GM12878 (cell line): ENCODE data around the gene HRH2. TPM values are rescaled to one million over a fixed set of nuclear protein-coding genes. Genes with fewer than 3 reads are reported as not detected.

Experiments used
- ATAC-seq: fragments of 200-7000 bp; cut with Tn5 transposase; 3 replicates; pipeline ENCODE4 v1.9.1; 2020; ENCODE audit warnings: mild to moderate bottlenecking, moderate library complexity
- BruUV-seq: library from RNA; stranded (reverse); fragments of 400-500 nt; replicated peaks from 2 replicates; lab custom pipeline; 2021; lab: Mats Ljungman, UMichigan
- CTCF ChIA-PET: fragments of 300-600 bp; sonication (Branson Sonifier 250); formaldehyde crosslinking; extraction: SDS; loops from one replicate; lab custom pipeline; 2021; ENCODE audit warnings: inconsistent platforms; lab: Yijun Ruan, JAX
- POLR2A ChIA-PET: fragments of 350-600 bp; formaldehyde crosslinking; extraction: SDS; loops from one replicate; lab custom pipeline; 2021; ENCODE audit warnings: inconsistent platforms; lab: Charles Lee
- RAD21 ChIA-PET: fragments of 300-600 bp; sonication (Branson Sonifier 250); formaldehyde crosslinking; loops from one replicate; lab custom pipeline; 2023; ENCODE audit warnings: antibody characterized with exemption; ENCODE audit not compliant: unreplicated experiment; lab: Charles Lee
- SMC1A ChIA-PET: fragments of 300-600 bp; sonication (Branson Sonifier 250); formaldehyde crosslinking; loops from one replicate; lab custom pipeline; 2023; ENCODE audit not compliant: unreplicated experiment, uncharacterized antibody; lab: Charles Lee
- DNase-seq: peaks from one replicate; pipeline ENCODE4 v3.0.0-alpha.2; 2011; ENCODE audit warnings: low read depth, low spot score
- FAIRE-seq: peaks from 3 replicates; lab custom pipeline; 2011; peaks lifted over from hg19 to GRCh38; lab: Jason Lieb, UNC
- H2AFZ ChIP-seq: 2 replicates; pipeline ENCODE4 v1.6.0; 2011; ENCODE audit warnings: low read depth, low read length, control low read depth; ENCODE audit not compliant: control insufficient read depth
- H3K27ac ChIP-seq: 2 replicates; pipeline ENCODE4 v1.5.1; 2011; ENCODE audit warnings: control low read depth; ENCODE audit not compliant: control insufficient read depth, insufficient read depth
- H3K27me3 ChIP-seq, 2 experiments: replicated peaks in 1 of 2; 2 replicates each; pipeline versions ENCODE4 v1.6.0 to v1.6.1; 2011; ENCODE audit warnings: low read length in 1 of 2; ENCODE audit not compliant: control insufficient read depth in 2 of 2, insufficient read depth in 2 of 2
- H3K36me3 ChIP-seq, 2 experiments: 2 replicates each; pipeline ENCODE4 v1.5.1; 2011; ENCODE audit warnings: low read length in 1 of 2; ENCODE audit not compliant: control insufficient read depth in 2 of 2, insufficient read depth in 2 of 2
- H3K4me1 ChIP-seq: 2 replicates; pipeline ENCODE4 v1.6.1; 2011; ENCODE audit warnings: mild to moderate bottlenecking, low read length, moderate library complexity, mixed read lengths; ENCODE audit not compliant: control insufficient read depth, insufficient read depth
- H3K4me2 ChIP-seq: 2 replicates; pipeline ENCODE4 v1.6.0; 2011; ENCODE audit warnings: control low read depth; ENCODE audit not compliant: control insufficient read depth, insufficient read depth
- H3K4me3 ChIP-seq: fragments of 200-600 bp; sonication (generic); 2 replicates; pipeline ENCODE4 v1.5.1; 2016
- H3K79me2 ChIP-seq: 2 replicates; pipeline ENCODE4 v1.6.0; 2011; ENCODE audit warnings: low read length; ENCODE audit not compliant: control insufficient read depth, insufficient read depth
- H3K9ac ChIP-seq: 2 replicates; pipeline ENCODE4 v1.8.0; 2011; ENCODE audit warnings: low read length, control low read depth, mixed read lengths; ENCODE audit not compliant: control insufficient read depth, insufficient read depth
- H3K9me3 ChIP-seq: replicated peaks from 3 replicates; pipeline ENCODE4 v1.5.1; 2011; ENCODE audit warnings: mild to moderate bottlenecking, low read length; ENCODE audit not compliant: control insufficient read depth, insufficient read depth
- H4K20me1 ChIP-seq: 2 replicates; pipeline ENCODE4 v1.6.0; 2011; ENCODE audit not compliant: control insufficient read depth, insufficient read depth
- CEBPB ChIP-seq, 2 experiments: fragments of 150-350 bp in 1 of 2; IDR thresholded peaks; 2 replicates each; pipeline ENCODE4 v1.6.1; 2012 to 2014; ENCODE audit warnings: low read depth in 2 of 2, low read length in 2 of 2, borderline replicate concordance in 1 of 2, inconsistent platforms in 1 of 2
- DPF2 ChIP-seq: fragments of 450-650 bp; IDR thresholded peaks from 2 replicates; pipeline ENCODE4 v1.6.1; 2017; ENCODE audit warnings: mild to moderate bottlenecking
- ETV6 ChIP-seq, 2 experiments: fragments of 450-650 bp in 1 of 2; IDR thresholded peaks in 1 of 2; conservative IDR thresholded peaks in 1 of 2; 2 replicates each; pipeline ENCODE4 v1.6.1; 2014; ENCODE audit warnings: antibody characterized with exemption in 1 of 2, borderline replicate concordance in 1 of 2, low read depth in 1 of 2, mild to moderate bottlenecking in 1 of 2, moderate library complexity in 1 of 2
- FOS ChIP-seq: IDR thresholded peaks from 3 replicates; pipeline ENCODE4 v1.6.1; 2011; ENCODE audit warnings: borderline replicate concordance; ENCODE audit not compliant: insufficient read length; ENCODE audit errors: extremely low read depth
- HDAC2 ChIP-seq: fragments of 200-600 bp; sonication (generic); IDR thresholded peaks from 2 replicates; pipeline ENCODE4 v1.6.1; 2017
- IKZF1 ChIP-seq: fragments of 450-650 bp; conservative IDR thresholded peaks from 2 replicates; pipeline ENCODE4 v1.6.1; 2017; ENCODE audit warnings: antibody characterized with exemption, mild to moderate bottlenecking
- IRF4 ChIP-seq: IDR thresholded peaks from 2 replicates; pipeline ENCODE4 v1.6.1; 2011; ENCODE audit warnings: low read depth, low read length
- MTA3 ChIP-seq: IDR thresholded peaks from 2 replicates; pipeline ENCODE4 v1.6.1; 2012; ENCODE audit warnings: low read length, inconsistent platforms, borderline replicate concordance
- MXI1 ChIP-seq: fragments of 150-350 bp; IDR thresholded peaks from 2 replicates; pipeline ENCODE4 v1.6.1; 2011; ENCODE audit warnings: low read depth, mild to moderate bottlenecking, inconsistent platforms, low read length, improper control_type of control experiment
- NFYA ChIP-seq: IDR thresholded peaks from 2 replicates; pipeline ENCODE4 v1.6.1; 2011; ENCODE audit warnings: low read depth, mild to moderate bottlenecking, low read length, improper control_type of control experiment, borderline replicate concordance
- PML ChIP-seq: IDR thresholded peaks from 2 replicates; pipeline ENCODE4 v1.6.1; 2012; ENCODE audit warnings: low read length, inconsistent platforms
- SREBF1 ChIP-seq: IDR thresholded peaks from 2 replicates; pipeline ENCODE4 v1.6.1; 2012; ENCODE audit warnings: mild to moderate bottlenecking, low read length
- SREBF2 ChIP-seq: IDR thresholded peaks from 2 replicates; pipeline ENCODE4 v1.6.1; 2012; ENCODE audit warnings: mild to moderate bottlenecking, low read length
- USF1 ChIP-seq: IDR thresholded peaks from 2 replicates; pipeline ENCODE4 v1.6.1; 2011; ENCODE audit warnings: borderline replicate concordance, low read depth, mild to moderate bottlenecking, moderate library complexity, mixed read lengths, low read length; ENCODE audit not compliant: insufficient read depth; ENCODE audit errors: extremely low read length
- YBX1 ChIP-seq: fragments of 450-650 bp; IDR thresholded peaks from 2 replicates; pipeline ENCODE4 v1.6.1; 2016; ENCODE audit warnings: antibody characterized with exemption
- ZBED1 ChIP-seq: IDR thresholded peaks from 2 replicates; pipeline ENCODE4 v1.6.1; 2016; ENCODE audit warnings: borderline replicate concordance
- WGBS: methylation state at CpG from one replicate; pipeline ENCODE4 v1.1.6; 2016; ENCODE audit warnings: low lambda C conversion rate; ENCODE audit not compliant: insufficient replicate concordance, insufficient coverage; ENCODE audit errors: missing lambda C conversion rate; 5-methylcytosine and 5-hydroxymethylcytosine counted together
- in situ Hi-C: fragments of 300-500 bp; cut with MboI; formaldehyde crosslinking; loops from 9 replicates; pipeline ENCODE4 v1.14.3; 2018; ENCODE audit warnings: mixed read lengths
- intact Hi-C: fragments of 100-400 bp; cut with micrococcal nuclease; formaldehyde crosslinking; loops from one replicate; pipeline ENCODE4 v1.14.2; 2022; ENCODE audit not compliant: unreplicated experiment
- polyA plus RNA-seq, 11 experiments: library from polyadenylated mRNA; depleted of rRNA in 4 of 11; unstranded in 6 of 11; stranded (reverse) in 5 of 11; fragments of >200 nt; fragmentation: Nextera tagmentation in 4 of 11; fragmentation: Illumina TruSeq in 1 of 11; extraction: Ambion mirVana in 4 of 11; extraction: Trizol in 1 of 11; gene quantifications; 1 replicate in 1 of 11; 2 replicates in 10 of 11; pipeline versions ENCODE4 v1.2.1 to v1.2.3, GENCODE V29; 2011 to 2016; ENCODE audit warnings: inconsistent platforms in 2 of 11, missing spikeins in 2 of 11, low read depth in 1 of 11
- total RNA-seq, 4 experiments: library from RNA; depleted of rRNA in 3 of 4; stranded (reverse); fragments of >200 nt in 3 of 4; fragmentation: Illumina TruSeq in 1 of 4; extraction: Trizol in 1 of 4; gene quantifications; 2 replicates each; pipeline versions ENCODE4 v1.2.1 to v1.2.3, GENCODE V29; 2013 to 2021
- TF ChIP-seq, protein P1 (sequence below): fragments of 150-350 bp; IDR thresholded peaks from 2 replicates; pipeline ENCODE4 v1.6.1; 2016; ENCODE audit warnings: low read depth, low read length
- TF ChIP-seq, protein P2 (sequence below): IDR thresholded peaks from 2 replicates; pipeline ENCODE4 v1.6.1; 2012; ENCODE audit warnings: low read depth, low read length, improper control_type of control experiment
- TF ChIP-seq, protein P3 (sequence below): fragments of 450-650 bp; IDR thresholded peaks from 2 replicates; pipeline ENCODE4 v1.6.1; 2017; ENCODE audit warnings: borderline replicate concordance

The HRH2 gene
- total and polyA plus RNA-seq, 10 of the 15 experiments (the other 5 are each of a cell fraction or from before 2014, with no cell fraction given) = 0.01 to 0.05 (median 0.03) TPM; not detected in 7

- no peak overlapping the region for H3K27ac ChIP-seq
- no peak overlapping the region for H3K9ac ChIP-seq
- H2AFZ ChIP-seq = no peak overlapping the region
- H3K4me2 ChIP-seq = no peak overlapping the region
- WGBS = 35% methylated on average over 16 of the region's 16 CpGs
- intact Hi-C loops = no loop called here
- ChIA-PET CTCF (no interaction called here), SMC1A (no interaction called here), POLR2A (no interaction called here), RAD21 (no interaction called here)
- no peaks in the 10 kb centered on the region for H3K36me3 ChIP-seq
- no peak for FAIRE-seq
- H3K9me3 ChIP-seq = no peaks in the 10 kb centered on the region
- no peaks in the 10 kb centered on the region for H3K4me1 ChIP-seq
- ATAC-seq = no peak
- TF ChIP-seq CEBPB (IDR thresholded peaks at IDR 0.05; ENCODE audit: borderline replicate concordance in 1 of 2, low read depth in 2 of 2, low read length in 2 of 2) = no peak
- no peak for TF ChIP-seq PML
- TF ChIP-seq HDAC2 = no peak
- no peak for TF ChIP-seq SREBF1
- TF ChIP-seq, protein P1, sequence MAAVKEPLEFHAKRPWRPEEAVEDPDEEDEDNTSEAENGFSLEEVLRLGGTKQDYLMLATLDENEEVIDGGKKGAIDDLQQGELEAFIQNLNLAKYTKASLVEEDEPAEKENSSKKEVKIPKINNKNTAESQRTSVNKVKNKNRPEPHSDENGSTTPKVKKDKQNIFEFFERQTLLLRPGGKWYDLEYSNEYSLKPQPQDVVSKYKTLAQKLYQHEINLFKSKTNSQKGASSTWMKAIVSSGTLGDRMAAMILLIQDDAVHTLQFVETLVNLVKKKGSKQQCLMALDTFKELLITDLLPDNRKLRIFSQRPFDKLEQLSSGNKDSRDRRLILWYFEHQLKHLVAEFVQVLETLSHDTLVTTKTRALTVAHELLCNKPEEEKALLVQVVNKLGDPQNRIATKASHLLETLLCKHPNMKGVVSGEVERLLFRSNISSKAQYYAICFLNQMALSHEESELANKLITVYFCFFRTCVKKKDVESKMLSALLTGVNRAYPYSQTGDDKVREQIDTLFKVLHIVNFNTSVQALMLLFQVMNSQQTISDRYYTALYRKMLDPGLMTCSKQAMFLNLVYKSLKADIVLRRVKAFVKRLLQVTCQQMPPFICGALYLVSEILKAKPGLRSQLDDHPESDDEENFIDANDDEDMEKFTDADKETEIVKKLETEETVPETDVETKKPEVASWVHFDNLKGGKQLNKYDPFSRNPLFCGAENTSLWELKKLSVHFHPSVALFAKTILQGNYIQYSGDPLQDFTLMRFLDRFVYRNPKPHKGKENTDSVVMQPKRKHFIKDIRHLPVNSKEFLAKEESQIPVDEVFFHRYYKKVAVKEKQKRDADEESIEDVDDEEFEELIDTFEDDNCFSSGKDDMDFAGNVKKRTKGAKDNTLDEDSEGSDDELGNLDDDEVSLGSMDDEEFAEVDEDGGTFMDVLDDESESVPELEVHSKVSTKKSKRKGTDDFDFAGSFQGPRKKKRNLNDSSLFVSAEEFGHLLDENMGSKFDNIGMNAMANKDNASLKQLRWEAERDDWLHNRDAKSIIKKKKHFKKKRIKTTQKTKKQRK = no peak
- TF ChIP-seq, protein P2, sequence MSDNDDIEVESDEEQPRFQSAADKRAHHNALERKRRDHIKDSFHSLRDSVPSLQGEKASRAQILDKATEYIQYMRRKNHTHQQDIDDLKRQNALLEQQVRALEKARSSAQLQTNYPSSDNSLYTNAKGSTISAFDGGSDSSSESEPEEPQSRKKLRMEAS = no peak
- no peak for TF ChIP-seq MXI1
- TF ChIP-seq MTA3 = no peak
- no peak for TF ChIP-seq NFYA
- no peak for TF ChIP-seq YBX1
- TF ChIP-seq ZBED1 = no peak
- TF ChIP-seq IKZF1 = no peak
- TF ChIP-seq FOS = no peak
- no peak for TF ChIP-seq ETV6 (conservative IDR thresholded peaks at IDR 0.05 in 1 of 2, IDR thresholded peaks at IDR 0.05 in 1 of 2; ENCODE audit: borderline replicate concordance in 1 of 2, low read depth in 1 of 2)
- TF ChIP-seq IRF4 = no peak
- TF ChIP-seq USF1 = no peak
- no peak for TF ChIP-seq SREBF2
- TF ChIP-seq, protein P3, sequence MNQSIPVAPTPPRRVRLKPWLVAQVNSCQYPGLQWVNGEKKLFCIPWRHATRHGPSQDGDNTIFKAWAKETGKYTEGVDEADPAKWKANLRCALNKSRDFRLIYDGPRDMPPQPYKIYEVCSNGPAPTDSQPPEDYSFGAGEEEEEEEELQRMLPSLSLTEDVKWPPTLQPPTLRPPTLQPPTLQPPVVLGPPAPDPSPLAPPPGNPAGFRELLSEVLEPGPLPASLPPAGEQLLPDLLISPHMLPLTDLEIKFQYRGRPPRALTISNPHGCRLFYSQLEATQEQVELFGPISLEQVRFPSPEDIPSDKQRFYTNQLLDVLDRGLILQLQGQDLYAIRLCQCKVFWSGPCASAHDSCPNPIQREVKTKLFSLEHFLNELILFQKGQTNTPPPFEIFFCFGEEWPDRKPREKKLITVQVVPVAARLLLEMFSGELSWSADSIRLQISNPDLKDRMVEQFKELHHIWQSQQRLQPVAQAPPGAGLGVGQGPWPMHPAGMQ = no peak
- TF ChIP-seq DPF2 = no peak
- no peaks in the 10 kb centered on the region for H4K20me1 ChIP-seq
- BruUV-seq = no TSS peak
- H3K27me3 ChIP-seq = peaks cover 1 to 4% of the 10 kb centered on the region in 2 experiments; a peak in 2 of 4 replicates
- no peaks in the 10 kb centered on the region for H3K79me2 ChIP-seq
- H3K4me3 ChIP-seq = no peak overlapping the region
- DNase-seq = no peak
- in situ Hi-C loops = loop anchor here (10.0 kb wide), 1 partner anchor 738 kb away; no protein-coding TSS in a partner anchor
Measured at GRCh38 chr5:175692235-175692995, 34.5 kb downstream of the HRH2 start.
